Thyroid gland (tissue), 4 donors: ENCODE measurements around the gene PHB1.

Experiments used
- CTCF ChIP-seq, 6 experiments: fragments of 200-600 bp in 3 of 6; fragments of 450-650 bp in 3 of 6; sonication (generic) in 3 of 6; IDR thresholded peaks; one replicate each; pipeline ENCODE4 v1.5.1; 2016 to 2019; ENCODE audit warnings: antibody characterized with exemption in 6 of 6, mild to moderate bottlenecking in 2 of 6, inconsistent platforms in 1 of 6, moderate library complexity in 1 of 6
- POLR2A ChIP-seq, 2 donors: fragments of 450-650 bp; IDR thresholded peaks; one replicate each; pipeline ENCODE4 v1.6.1; 2017; ENCODE audit warnings: antibody characterized with exemption in 2 of 2, mild to moderate bottlenecking in 2 of 2, moderate library complexity in 1 of 2

GRCh38 chr17:49387498-49388289 lies 27.0 kb downstream of the PHB1 start:
- TF ChIP-seq CTCF (IDR thresholded peaks at IDR 0.05) = no peak
- no peak for TF ChIP-seq POLR2A (IDR thresholded peaks at IDR 0.05)
